ENCODE data around the gene CHST2. TPM values are rescaled to one million over a fixed set of nuclear protein-coding genes. Genes with fewer than 3 reads are reported as not detected.

CHST2 gene
- total RNA-seq, 1 donor from 2014 or later = 19.3 TPM

DNA sequence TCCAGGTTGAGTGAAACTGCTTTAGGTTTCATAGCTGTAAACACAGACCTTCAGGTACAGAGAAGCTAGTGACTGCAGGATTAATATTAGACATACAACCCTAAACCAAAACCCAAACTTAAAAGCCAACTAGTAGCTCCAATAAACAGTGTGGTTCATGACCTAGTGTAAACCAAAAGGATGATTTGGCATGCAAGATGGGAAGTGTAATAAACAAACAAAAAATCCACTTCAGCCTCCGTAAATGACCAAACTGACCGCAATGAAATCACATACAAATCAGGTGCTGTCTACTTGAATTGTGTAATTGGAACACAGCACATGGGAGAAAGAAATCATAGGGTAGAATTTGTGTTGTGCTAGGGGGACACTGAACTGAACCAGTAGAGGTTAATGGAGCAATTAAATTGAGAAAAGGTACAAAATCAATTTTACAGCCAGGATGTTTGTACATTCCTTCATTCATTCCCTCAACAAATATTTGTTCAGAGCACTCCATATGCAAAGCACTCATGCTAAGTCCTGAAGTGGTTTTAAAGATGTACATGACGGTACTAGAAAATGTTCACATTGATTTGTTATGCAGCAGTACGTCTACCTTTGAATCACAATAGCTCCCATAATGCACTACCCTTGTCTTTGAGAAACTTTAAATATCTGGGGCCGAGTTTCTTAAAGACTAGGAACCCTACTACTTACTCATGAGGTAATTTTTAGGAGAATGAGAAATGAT is 21.4 kb upstream of the CHST2 start:
- intact Hi-C loops (cut with micrococcal nuclease) = no loop called here

DNA sequence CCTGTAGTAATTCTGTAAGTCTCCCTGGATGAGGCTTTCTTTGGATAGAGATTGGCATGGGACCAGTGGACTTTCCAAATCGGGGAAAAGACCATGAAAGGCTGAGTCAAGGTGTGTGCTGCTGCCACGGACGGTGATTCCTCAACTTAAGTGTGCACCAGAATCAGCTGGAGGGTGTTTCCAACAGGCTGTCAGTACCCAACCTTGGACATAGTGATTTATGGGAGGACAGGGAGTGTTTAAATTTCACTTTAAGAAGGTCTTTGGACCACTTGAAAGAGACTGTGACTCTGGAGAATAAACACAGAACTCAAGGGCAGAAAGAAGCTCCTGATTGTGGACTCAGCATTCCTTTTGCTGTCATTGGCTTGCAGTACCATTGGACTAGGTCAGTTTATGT is 20.4 kb upstream of the CHST2 start:
- intact Hi-C loops (cut with micrococcal nuclease) = no loop called here

DNA sequence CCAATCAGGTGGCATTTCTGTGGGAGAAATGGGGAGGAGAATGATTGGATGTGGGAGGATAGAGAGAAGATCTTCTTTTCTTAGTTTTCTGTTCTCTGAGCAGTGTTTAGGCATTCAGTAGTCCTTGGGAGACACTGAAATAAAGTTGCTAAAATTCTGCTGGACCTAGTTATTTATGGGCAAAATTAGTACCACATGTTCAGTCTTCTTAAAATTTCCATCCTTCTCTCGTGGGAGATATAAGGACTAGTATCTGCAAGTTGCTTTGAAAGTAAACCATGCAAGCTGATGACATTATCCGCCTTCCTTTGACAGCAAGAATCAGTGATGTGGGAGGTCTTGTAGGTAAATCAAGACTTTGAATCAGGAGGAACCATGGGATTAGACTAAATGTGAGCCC is 19.9 kb upstream of the CHST2 start:
- intact Hi-C loops (cut with micrococcal nuclease) = no loop called here

DNA sequence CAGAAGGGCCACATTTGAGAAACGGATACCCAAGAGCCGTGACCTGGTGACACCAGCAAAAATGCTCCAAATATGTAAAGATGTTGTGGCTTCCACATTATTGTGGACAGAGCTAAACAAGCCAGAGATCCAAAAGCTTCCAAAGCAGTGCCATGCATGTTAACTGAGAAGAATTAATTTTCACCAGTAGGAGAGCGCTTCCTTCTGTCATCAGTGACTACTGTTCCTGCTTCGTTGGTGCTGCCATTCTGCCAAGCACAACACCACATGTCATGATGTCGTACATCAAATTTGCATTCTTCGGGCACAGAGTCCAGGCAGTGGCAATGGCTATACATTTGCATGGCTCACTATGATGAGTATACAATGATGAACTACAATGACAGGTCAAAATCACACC is 19.1 kb upstream of the CHST2 start:
- intact Hi-C loops (cut with micrococcal nuclease) = no loop called here

DNA sequence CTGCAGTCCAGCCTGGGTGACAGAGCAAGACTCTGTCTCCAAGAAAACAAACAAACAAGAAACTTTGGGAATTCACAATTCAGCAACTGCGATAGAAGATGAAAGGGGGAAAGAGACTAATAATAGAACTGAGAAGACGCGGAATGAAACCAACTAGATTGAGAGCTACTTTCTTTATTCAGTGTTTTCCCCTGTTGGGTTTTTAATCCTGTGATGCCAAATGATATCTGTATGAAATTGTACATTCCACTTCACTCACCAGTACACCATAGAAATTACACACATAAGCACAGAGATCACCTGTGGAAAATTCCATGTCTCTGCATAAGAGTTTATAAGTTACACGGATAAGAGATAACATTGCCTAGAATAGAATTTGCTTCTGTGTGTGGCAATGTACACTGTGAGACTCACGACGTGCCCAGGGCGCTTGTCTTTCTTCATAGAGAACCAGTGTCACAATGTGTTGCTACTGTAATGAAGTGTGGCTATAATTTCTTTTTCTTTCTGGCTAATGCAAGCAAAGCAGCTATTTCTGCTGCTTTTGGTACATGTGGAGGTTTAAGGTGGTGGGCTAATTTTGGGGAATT is 17.7 kb upstream of the CHST2 start:
- intact Hi-C loops (cut with micrococcal nuclease) = no loop called here

DNA sequence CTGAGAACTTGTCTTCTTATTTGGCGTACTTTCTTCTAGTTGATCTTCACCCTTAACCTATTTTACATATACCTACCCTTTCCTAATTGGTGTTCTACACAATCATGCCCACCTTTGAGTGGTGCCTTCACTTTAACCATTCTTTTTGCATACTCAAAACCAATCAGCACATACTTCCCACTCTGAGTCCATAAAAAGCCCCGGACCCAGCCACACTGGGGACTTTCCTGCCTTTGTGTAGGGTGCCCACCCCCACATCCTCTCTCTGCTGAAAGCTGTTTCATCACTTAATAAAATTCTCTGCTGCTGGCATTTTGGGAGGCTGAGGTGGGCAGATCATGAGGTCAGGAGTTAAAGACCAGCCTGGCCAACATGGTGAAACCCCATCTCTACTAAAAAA is 15.9 kb upstream of the CHST2 start:
- intact Hi-C loops (cut with micrococcal nuclease) = no loop called here

DNA sequence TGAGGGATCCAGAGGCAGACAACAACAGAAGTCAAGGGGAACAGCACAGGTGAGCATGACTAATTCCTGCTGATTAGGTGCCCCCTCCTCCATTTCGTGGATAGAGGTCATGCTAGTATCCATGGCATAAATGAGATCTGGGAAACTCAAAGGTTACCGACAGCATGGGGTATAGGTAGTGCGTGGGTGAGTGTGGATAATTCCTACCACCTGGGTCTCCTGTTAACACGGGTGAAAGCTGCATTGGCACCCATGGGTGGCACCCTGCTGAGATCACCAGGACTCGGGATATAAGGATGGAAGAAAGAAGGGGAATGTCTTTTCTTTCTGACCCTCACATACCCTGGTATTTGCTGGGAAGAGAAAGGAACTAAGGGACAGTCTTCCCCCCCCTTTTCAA is 14.4 kb upstream of the CHST2 start:
- intact Hi-C loops (cut with micrococcal nuclease) = no loop called here

DNA sequence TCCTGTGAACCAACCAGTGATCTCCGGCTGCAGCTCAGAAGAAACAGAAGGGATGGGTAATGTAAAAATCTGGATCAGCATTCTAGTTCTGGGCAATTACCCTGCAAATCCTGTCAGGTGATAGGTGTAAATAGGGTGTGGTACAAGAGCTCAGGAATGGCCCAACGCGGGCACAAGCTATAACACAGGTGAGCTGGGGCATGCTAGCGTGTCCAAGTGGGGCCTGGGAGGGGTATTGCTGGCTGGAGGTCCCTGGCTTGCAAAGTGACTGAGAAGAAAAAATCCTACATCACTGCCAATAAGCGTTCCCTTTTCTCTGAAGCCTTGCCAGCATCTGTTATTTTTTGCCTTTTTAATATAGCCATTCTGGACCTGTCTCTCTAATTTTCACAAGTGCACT is 9.7 kb upstream of the CHST2 start:
- intact Hi-C loops (cut with micrococcal nuclease) = no loop called here

DNA sequence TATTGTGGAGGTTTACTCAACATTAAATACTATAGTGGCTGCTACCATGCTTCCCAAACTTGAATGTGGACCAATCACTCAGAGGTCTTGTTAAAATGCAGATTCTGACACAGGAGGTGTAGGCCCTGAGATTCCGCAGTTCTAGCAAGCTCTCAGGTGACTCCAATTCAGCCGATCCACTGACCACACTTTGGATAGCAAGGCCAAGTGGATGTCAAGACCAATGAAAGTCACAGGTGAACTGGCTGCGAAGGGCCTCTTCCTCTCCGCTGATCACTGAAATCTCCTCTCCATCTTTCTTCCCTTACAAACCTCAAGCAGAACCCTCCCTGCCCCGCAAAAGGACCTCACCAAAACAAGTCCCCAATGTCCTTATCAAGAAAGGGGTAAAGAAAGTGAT is 9.2 kb upstream of the CHST2 start:
- intact Hi-C loops (cut with micrococcal nuclease) = no loop called here

DNA sequence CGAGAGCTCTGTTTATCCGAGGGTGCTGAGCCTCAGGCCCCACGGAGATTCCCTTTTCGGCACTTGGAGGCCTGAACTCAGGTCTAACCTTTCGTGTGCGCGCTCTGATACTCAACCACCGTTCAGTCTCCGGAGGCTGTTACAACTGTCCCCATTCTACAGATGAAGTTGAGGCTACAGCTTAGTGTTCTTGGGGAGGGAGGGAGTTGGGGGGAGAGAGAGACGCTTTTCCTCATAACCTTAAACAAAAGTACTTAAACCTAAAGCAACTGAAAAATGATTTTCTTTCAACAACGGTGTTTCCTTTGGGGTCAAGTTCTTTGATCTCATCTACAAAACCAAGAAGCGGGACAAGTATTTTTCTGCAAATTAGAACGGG is 952 bp upstream of the CHST2 start:
- intact Hi-C loops (cut with micrococcal nuclease) = loop anchor here (1.0 to 5.0 kb wide), 4 partner anchors 47 to 1706 kb away; partner anchors contain the start of gene DIPK2A

DNA sequence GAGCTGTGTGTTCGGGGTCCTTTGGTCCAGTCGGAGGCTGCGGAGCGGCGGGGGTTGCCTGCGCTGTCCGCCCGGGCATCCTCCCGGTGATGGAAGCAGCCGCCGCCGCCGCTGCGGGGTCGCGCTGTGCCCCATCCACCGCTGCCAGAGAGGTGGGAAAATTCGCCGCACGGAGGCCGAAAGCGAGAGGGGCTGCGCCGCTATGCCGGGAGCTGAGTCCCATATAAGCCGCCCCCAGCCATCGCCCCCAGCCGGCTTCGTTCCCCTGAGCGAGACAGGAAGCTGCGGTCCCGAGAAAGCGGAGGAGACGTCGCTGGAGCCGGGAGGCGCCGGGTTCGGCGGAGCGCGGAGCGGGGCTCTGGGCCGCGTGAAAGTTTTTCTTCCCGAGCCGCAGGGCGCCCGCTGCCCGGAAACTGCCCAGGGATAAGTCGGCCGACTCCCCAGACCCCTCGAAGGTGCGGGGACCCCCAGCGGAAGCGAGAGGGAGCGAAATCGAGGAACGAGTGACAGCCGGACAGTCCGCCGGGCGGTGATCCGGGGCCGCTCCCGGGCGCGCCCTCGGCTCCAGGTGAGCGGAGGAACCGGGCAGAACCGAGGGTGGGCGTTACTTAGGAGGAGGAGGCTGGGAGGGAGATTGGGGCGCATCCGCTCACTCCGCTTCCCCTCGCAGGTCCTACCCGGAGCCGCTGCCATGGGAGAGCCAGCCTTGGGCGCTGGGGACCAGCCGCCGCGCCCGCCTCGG is 574 bp downstream of the CHST2 start:
- intact Hi-C loops (cut with micrococcal nuclease) = loop anchor here (1.0 to 5.0 kb wide), 13 partner anchors 45 to 1708 kb away; partner anchors contain the start of genes DIPK2A, SLC9A9 and U2SURP

DNA sequence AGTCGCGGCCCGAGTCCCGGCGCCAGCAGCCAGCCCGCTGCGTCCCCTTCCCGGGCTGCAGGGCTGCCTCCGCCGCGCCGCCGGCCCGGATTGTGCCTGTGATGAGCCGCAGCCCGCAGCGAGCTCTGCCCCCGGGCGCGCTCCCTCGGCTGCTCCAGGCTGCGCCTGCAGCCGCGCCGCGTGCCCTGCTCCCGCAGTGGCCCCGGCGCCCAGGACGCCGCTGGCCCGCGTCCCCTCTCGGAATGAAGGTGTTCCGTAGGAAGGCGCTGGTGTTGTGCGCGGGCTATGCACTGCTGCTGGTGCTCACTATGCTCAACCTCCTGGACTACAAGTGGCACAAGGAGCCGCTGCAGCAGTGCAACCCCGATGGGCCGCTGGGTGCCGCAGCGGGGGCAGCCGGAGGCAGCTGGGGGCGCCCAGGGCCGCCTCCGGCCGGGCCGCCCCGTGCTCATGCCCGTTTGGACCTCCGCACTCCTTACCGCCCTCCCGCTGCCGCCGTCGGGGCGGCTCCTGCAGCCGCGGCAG is 1.2 kb downstream of the CHST2 start:
- intact Hi-C loops (cut with micrococcal nuclease) = loop anchor here (1.0 to 5.0 kb wide), 11 partner anchors 87 to 727 kb away; partner anchors contain the start of genes SLC9A9 and U2SURP

DNA sequence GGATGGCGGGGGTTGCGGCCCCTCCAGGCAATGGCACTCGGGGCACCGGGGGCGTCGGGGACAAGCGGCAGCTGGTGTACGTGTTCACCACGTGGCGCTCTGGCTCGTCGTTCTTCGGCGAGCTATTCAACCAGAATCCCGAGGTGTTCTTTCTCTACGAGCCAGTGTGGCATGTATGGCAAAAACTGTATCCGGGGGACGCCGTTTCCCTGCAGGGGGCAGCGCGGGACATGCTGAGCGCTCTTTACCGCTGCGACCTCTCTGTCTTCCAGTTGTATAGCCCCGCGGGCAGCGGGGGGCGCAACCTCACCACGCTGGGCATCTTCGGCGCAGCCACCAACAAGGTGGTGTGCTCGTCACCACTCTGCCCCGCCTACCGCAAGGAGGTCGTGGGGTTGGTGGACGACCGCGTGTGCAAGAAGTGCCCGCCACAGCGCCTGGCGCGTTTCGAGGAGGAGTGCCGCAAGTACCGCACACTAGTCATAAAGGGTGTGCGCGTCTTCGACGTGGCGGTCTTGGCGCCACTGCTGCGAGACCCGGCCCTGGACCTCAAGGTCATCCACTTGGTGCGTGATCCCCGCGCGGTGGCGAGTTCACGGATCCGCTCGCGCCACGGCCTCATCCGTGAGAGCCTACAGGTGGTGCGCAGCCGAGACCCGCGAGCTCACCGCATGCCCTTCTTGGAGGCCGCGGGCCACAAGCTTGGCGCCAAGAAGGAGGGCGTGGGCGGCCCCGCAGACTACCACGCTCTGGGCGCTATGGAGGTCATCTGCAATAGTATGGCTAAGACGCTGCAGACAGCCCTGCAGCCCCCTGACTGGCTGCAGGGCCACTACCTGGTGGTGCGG is 1.9 kb downstream of the CHST2 start:
- intact Hi-C loops (cut with micrococcal nuclease) = loop anchor here (1.0 to 5.0 kb wide), 10 partner anchors 86 to 726 kb away; partner anchors contain the start of gene SLC9A9

DNA sequence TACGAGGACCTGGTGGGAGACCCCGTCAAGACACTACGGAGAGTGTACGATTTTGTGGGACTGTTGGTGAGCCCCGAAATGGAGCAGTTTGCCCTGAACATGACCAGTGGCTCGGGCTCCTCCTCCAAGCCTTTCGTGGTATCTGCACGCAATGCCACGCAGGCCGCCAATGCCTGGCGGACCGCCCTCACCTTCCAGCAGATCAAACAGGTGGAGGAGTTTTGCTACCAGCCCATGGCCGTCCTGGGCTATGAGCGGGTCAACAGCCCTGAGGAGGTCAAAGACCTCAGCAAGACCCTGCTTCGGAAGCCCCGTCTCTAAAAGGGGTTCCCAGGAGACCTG is 2.5 kb downstream of the CHST2 start:
- intact Hi-C loops (cut with micrococcal nuclease) = loop anchor here (5.0 kb wide), 6 partner anchors 85 to 725 kb away; partner anchors contain the start of gene SLC9A9

DNA sequence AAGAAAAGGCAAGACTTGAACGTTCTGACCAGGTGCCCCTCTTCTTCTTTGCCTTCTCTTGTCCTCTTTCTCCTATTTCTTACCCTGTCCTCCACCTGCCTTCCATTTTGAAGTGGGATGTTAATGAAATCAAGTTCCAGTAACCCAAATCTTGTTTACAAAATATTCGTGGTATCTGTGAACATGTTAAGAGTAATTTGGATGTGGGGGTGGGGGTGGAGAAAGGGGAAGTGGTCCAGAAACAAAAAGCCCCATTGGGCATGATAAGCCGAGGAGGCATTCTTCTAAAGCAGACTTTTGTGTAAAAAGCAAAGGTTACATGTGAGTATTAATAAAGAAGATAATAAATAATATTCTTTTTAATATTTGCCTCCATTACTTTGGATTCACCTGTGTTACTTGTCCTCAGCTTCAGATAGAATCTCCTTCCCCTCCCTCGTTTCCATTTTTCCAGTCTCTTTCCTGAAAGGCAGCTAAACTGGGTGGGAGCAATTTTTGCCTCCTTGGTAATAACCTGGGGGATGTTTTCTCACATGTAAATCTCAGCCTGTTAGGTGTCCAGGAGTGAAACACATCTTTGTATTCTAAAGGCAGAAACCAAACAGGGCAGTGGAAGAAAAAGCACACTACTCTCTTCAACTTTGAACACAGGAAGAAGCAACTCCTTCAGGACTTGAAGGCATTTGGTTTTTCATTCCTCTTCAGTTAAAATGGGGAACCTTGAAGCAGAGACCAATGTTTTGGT is 3.2 kb downstream of the CHST2 start:
- intact Hi-C loops (cut with micrococcal nuclease) = loop anchor here (5.0 kb wide), 6 partner anchors 85 to 725 kb away; partner anchors contain the start of gene SLC9A9

DNA sequence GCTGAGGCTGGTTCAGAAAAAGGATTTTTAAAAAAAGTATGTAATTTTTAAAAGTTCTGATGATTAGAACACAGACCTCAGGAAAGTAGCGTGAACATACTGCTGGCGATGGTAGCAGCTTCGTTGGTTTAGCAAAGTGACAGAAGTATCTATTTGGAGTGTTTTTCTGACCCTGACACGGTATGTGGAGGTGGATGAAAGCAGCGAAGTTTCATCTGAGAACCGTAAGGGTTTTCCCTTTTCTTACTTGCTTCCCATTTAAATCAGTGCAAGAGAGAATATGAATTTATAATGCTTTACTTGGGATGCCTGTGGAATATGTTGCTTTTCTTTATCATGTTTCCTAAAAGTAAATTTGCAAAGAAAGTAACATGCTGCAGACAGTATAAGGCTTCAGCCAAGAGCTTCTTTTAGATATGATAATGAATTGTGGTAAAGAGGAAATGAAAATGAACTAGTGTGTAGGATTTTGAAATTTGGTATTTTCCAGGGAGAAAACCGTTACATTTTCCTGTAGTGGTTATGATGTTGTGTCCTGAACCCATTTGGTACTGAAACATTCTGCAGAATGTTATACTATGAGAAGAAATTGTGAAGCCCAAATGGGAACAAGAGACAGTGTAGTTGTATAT is 3.9 kb downstream of the CHST2 start:
- intact Hi-C loops (cut with micrococcal nuclease) = loop anchor here (5.0 kb wide), 6 partner anchors 84 to 724 kb away; partner anchors contain the start of gene SLC9A9

DNA sequence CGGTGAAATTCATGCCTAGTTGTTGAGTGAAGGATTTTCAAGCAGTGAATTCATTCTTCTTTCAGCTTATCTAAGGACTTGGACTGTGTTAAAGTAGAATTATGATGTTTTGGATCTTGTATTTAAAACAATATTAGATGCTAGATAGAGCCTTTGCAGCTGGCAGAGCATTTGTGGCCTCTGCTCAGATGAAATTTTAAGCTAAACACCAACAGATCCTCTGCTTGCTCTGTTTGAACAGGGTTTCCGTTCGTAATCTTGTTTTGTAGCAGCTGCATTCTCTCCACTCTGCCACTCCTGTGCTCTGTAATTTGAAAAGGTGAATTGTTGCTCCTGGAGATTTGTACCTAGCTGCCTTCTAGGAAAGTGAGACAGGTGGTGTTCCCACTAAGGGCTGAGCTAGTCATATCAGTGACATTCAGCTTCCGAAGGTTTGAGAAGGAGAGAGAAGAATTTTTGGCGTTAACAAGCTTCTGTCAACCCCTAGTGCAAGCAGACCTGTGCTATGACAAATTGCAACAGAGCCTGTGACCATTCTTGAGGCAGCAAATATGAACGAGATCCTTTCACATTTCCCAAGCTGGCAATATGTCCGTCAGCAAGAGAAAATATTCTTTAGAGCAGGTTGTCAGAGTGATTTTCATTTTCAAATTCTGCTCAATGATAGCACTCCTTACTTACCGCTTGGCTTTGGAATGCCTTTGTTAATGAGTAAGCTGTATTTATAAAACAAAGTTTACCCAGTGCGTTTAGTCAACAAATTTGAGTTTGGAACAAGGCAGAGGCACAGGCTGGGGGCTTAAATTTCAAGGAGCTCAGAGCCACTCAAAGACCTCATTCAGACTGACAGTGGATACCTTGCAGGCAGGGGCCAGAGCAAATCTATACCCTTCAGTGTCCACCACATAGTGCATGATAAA is 5.3 kb downstream of the CHST2 start:
- intact Hi-C loops (cut with micrococcal nuclease) = loop anchor here (5.0 kb wide), 6 partner anchors 82 to 722 kb away; partner anchors contain the start of gene SLC9A9

DNA sequence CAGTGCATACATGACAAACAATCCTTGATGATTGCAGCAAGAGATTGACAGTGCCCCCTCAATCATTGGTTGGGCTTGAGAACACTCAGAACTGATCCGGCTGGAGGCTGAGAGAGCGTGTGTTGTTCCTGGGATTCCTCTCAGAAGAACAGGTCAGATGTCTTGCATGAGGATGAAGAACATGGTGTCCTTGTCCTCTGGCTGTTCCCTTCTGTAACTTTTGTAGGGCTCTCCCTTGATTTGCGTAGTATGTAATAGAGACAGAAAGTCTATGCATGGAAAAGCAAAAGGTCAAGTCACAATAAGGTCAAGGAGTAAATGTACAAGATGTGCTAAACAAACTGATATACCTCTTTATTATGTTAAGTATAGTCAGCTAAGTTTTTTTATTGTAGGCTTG is 8.2 kb downstream of the CHST2 start:
- intact Hi-C loops (cut with micrococcal nuclease) = no loop called here

Data from T-helper 2 cell treated with Interferon-gamma antibody and Interleukin-4, amounts not matched to agents 100 ng/mL and 5 ng/mL, for 36 hours (primary cell).